ENCODE data around the gene EIF2D. TPM values are rescaled to one million over a fixed set of nuclear protein-coding genes. Genes with fewer than 3 reads are reported as not detected.

The EIF2D gene
- total and polyA plus RNA-seq, 9 of the 15 experiments (the other 6 are each of a cell fraction or from before 2014, with no cell fraction given), result 81.1 to 138 (median 93.9) TPM

DNA sequence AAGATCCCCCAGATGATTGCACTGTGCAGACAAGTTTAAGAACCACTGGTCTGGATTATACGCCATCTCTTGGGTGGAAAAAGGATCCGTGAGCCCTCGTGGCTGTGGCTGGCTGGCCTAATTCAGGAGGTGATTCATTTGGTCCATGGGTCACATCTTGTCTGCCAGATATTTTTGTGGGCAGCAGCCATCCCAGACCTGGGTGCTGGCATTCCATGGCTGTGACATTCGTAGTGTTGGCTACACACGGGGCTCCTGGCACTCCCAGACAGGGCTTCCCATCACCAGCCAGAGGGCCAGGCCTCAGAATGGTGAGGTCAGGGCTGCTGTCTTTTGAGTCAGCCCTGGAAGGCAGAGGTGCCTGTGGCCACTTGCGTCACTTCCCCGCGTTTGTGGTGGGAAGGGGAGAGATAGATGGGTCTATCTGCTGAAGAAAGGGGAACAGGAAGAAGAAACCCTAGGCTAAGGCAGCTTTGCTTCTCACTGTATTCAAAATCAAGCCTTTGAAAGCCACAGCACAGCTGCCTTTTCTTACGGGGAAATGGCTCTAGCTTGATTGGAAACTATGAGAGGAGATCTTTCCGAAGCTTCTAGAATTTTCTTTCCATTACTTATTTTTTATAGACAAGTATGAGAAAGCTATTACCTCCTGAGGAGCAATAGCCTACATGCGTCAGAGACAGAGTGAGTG, 32.4 kb downstream of the EIF2D start (continued):
- TF ChIP-seq E2F8 (IDR thresholded peaks at IDR 0.05; ENCODE audit: low read depth, partially characterized antibody) (peak; percentile 83), SMAD3 (CRISPR knock-in tag; conservative IDR thresholded peaks at IDR 0.05) (0 out of 2 replicates have a peak, but pooled peaks have one; percentile 22), ELF4 (CRISPR knock-in tag; IDR thresholded peaks at IDR 0.05) (0 out of 2 replicates have a peak, but pooled peaks have one; percentile 17), FOXA3 (CRISPR knock-in tag; conservative IDR thresholded peaks at IDR 0.05 in 1 of 2, IDR thresholded peaks at IDR 0.05 in 1 of 2) (0 out of 4 replicates have a peak, but pooled peaks of 1 of the 2 experiments have one; percentile 52), DPF2 (IDR thresholded peaks at IDR 0.05) (0 out of 2 replicates have a peak, but pooled peaks have one; percentile 23), CEBPG (CRISPR knock-in tag; IDR thresholded peaks at IDR 0.05) (peak; percentile 95), CEBPG (tag; conservative IDR thresholded peaks at IDR 0.05 in 1 of 2, IDR thresholded peaks at IDR 0.05 in 1 of 2) (peak; percentile 77 to 82), UBTF (IDR thresholded peaks at IDR 0.05; ENCODE audit: borderline replicate concordance in 1 of 2, low read depth in 2 of 2, low read length in 2 of 2) (no peak), SOX6 (IDR thresholded peaks at IDR 0.05) (peak; percentile 33; the same call in 1 of the 2 replicates), ZBTB12 (CRISPR knock-in tag; IDR thresholded peaks at IDR 0.05) (peak; percentile 77)
- TF ChIP-seq, protein P1, sequence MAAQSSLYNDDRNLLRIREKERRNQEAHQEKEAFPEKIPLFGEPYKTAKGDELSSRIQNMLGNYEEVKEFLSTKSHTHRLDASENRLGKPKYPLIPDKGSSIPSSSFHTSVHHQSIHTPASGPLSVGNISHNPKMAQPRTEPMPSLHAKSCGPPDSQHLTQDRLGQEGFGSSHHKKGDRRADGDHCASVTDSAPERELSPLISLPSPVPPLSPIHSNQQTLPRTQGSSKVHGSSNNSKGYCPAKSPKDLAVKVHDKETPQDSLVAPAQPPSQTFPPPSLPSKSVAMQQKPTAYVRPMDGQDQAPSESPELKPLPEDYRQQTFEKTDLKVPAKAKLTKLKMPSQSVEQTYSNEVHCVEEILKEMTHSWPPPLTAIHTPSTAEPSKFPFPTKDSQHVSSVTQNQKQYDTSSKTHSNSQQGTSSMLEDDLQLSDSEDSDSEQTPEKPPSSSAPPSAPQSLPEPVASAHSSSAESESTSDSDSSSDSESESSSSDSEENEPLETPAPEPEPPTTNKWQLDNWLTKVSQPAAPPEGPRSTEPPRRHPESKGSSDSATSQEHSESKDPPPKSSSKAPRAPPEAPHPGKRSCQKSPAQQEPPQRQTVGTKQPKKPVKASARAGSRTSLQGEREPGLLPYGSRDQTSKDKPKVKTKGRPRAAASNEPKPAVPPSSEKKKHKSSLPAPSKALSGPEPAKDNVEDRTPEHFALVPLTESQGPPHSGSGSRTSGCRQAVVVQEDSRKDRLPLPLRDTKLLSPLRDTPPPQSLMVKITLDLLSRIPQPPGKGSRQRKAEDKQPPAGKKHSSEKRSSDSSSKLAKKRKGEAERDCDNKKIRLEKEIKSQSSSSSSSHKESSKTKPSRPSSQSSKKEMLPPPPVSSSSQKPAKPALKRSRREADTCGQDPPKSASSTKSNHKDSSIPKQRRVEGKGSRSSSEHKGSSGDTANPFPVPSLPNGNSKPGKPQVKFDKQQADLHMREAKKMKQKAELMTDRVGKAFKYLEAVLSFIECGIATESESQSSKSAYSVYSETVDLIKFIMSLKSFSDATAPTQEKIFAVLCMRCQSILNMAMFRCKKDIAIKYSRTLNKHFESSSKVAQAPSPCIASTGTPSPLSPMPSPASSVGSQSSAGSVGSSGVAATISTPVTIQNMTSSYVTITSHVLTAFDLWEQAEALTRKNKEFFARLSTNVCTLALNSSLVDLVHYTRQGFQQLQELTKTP (IDR thresholded peaks at IDR 0.05; ENCODE audit: low read depth in 1 of 2, partially characterized antibody in 2 of 2), result peak in 1 of 2 experiments; percentile 36
- TF ChIP-seq, protein P2, sequence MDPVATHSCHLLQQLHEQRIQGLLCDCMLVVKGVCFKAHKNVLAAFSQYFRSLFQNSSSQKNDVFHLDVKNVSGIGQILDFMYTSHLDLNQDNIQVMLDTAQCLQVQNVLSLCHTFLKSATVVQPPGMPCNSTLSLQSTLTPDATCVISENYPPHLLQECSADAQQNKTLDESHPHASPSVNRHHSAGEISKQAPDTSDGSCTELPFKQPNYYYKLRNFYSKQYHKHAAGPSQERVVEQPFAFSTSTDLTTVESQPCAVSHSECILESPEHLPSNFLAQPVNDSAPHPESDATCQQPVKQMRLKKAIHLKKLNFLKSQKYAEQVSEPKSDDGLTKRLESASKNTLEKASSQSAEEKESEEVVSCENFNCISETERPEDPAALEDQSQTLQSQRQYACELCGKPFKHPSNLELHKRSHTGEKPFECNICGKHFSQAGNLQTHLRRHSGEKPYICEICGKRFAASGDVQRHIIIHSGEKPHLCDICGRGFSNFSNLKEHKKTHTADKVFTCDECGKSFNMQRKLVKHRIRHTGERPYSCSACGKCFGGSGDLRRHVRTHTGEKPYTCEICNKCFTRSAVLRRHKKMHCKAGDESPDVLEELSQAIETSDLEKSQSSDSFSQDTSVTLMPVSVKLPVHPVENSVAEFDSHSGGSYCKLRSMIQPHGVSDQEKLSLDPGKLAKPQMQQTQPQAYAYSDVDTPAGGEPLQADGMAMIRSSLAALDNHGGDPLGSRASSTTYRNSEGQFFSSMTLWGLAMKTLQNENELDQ (CRISPR knock-in tag; IDR thresholded peaks at IDR 0.05; ENCODE audit: borderline replicate concordance), result no peak
